Hematopoietic multipotent progenitor cell treated with erythropoietin and hydrocortisone succinate and interleukin-3 and kit ligand, for 15 days (in vitro differentiated cells): ENCODE data around the gene CACNB2.

Experiments
- DNase-seq: peaks from one replicate; pipeline ENCODE4 v3.0.0-alpha.2; 2015; ENCODE audit warnings: low spot score

Gene CACNB2

GRCh38 chr10:18340496-18341051, 200.3 kb downstream of the CACNB2 start:
- no peak for DNase-seq

- no peak for DNase-seq
Observed at GRCh38 chr10:18341055-18341454, 200.8 kb downstream of the CACNB2 start.

DNA sequence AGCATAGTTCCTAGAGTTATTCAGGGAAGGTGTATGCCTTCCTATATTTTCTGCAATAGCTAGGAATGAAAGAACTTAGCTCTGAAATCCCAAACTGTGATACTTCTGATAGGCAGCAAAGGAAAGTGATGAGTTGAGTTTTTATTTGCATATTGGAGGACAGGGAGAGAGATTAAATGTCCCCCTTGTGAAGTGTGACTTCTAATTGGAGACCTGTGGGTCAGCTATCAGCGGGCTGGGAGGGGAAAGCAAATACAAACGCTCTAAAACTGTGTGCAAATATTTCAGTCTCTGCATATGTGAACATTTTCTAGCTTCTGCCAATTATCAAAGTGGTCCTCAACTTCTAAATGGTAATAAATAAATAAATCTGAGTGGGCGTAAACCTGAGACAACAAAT, 203.3 kb downstream of the CACNB2 start:
- DNase-seq = no peak

DNA sequence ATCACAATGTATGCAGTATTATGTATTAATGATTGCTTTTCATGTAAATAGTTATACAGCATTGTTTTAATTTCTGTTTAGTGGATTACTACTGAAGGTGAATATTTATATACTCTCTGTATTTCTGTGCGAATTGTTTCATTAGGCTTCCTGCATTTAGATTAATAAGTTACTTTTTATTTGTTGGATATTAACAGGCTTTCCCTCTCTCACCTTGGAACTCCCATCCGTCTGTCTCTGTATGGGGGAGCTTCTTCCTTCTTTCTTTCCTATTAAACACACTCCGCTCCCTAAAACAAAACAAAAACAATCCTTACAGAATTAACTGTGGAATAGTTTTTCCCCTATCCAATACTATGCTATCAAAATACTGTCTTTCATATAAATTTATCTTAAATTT, 205.1 kb downstream of the CACNB2 start:
- DNase-seq = no peak

- no peak for DNase-seq
Observed at GRCh38 chr10:18350340-18350739, 210.1 kb downstream of the CACNB2 start.

DNA sequence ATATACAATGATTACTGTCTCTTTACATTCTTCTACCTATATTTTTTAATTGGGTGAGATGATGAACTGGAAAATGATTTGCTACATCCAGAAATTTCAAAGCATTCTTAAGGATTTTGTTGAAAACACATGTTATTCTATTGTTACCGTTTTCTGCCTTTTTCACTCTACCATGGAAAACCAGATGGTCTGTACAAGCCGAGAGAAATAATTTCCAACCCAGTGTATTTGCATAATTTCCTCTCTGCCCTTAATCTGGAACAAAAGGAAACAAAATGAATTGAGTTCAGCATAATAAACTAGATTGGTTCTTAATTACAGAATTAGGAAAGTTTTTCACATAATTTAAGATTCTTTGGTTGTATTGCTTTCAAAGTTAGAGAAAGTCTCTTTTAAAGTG, 211.2 kb downstream of the CACNB2 start:
- no peak for DNase-seq

- DNase-seq = no peak
Observed at GRCh38 chr10:18352175-18352574, 212.0 kb downstream of the CACNB2 start.

DNA sequence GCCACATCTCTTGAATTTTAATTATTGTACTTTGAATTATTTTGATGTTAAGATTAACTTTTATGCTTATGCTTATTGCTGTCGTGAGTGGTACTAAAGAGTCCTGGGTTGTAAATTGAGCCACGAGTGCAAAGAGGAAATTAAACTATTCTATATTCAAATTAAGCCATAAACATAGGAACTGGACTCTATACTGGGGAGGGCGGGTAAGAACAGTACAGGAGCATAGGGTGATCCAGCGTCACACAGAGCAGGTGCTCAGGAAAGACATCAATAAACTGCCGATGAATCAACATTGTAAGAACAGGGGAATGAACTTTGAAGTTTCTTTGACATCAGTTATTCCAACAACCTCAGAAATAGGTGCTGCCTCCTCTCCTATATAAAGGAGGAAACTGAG, 219.6 kb downstream of the CACNB2 start:
- DNase-seq = no peak

- DNase-seq = no peak
Observed at GRCh38 chr10:18362892-18363291, 222.7 kb downstream of the CACNB2 start.

DNA sequence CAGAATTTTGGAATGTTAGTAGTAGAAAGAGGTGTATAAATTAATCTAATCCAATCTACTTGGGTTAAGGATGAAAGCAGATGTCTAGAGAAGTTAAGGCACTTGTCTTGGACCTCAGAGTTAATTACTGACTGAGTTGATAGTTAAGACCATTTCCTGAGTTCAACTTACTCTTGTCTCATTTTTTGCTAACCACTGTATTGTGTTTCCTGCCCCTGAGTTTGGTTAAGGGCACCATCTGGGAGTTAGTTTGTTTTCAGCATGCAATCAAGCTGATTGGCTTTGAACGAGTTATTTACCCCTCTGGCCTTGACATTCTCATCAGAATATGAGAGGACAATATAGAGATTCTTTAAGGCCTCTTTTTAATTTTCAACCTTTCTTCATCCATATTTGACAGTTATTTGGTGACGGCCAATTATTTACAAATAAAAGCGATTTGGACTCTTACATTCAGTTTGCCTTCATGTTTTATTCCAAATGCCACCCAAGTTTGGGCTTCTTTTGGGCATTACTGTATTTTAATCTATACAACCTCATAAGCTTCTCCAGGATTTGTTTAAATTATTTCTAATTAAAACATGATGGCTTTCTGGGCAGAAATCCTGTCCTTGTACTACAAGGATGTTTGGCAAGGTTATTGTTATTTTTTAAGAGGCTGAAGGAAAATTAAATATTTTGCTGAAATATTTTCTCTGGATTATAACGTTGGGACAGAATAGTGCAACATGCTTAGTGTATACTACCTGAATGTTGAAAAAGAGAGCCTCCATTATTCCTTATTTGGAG, 225.0 kb downstream of the CACNB2 start:
- no peak for DNase-seq

GRCh38 chr10:18367840-18368239, 227.6 kb downstream of the CACNB2 start:
- no peak for DNase-seq

GRCh38 chr10:18368273-18368672, 228.0 kb downstream of the CACNB2 start:
- DNase-seq = no peak

- no peak for DNase-seq
Observed at GRCh38 chr10:18368682-18369081, 228.5 kb downstream of the CACNB2 start.

DNA sequence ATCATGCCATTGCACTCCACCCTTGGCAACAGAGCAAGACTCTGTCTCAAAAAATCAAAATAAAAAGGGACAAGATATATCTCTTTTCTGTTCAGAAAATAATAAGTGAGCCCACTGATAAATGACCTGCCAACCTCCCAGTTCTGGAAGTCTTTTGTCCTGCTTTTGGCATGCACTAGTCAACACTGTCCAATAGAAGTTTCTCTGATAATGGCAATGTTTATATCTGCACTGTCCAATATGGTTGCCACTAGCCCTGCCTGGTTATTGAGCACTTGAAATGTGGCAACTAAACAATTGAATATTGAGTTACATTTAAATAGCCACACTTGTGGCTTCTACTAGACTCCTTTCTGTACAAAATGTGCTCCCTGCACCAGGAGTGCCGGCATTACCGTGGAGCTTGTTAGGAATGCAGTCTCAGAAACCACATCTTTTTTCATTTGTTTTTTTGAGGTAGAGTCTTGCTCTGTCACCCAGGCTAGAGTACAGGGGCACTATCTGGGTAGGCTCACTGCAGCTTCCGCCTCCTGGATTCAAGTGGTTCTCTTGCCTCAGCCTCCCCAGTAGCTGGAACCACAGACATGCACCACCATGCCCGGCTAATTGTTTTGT, 229.7 kb downstream of the CACNB2 start:
- DNase-seq = no peak

GRCh38 chr10:18376650-18377049, 236.4 kb downstream of the CACNB2 start:
- DNase-seq = no peak

GRCh38 chr10:18377898-18378297, 237.7 kb downstream of the CACNB2 start:
- DNase-seq = no peak

- DNase-seq = no peak
Observed at GRCh38 chr10:18378766-18379165, 238.5 kb downstream of the CACNB2 start.

GRCh38 chr10:18381679-18382078, 241.5 kb downstream of the CACNB2 start:
- no peak for DNase-seq

DNA sequence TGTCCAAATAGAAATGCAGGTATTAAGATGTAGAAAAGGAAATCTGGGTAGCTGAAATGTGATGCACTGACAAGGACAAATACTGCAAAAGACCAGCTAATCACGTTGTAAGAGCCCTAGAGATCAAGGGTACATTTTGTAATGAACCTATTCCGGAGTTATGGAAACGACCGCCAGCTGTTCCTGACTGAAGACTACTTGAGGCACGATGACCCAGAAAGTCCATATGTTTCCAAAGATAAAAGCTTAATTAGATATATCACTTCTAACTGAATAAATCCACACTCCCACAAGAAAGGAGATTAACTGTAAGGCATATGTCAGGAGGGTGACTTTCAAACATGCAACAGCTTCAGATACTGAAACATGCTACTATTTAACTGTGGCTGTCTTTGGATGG, 257.7 kb downstream of the CACNB2 start:
- DNase-seq = no peak

DNA sequence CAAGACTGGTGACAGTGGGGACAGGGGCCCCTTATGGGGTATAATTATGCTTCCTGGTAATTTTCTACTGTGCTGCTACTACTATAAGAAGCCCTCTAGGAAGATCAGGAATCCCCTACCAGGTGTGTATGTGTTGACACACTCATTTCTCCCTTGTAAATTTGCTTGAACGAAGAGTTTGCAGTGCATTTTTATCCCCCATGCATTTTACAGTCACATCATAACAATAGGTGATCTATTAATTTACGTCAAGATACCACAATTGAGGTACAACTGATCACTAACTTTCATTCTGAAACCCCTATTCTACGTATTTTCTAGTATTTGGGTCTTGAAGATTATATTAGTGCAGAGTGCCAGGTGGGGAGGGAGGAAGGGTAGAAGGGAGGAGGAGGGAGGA, 258.9 kb downstream of the CACNB2 start:
- no peak for DNase-seq

GRCh38 chr10:18400201-18400905, 260.1 kb downstream of the CACNB2 start:
- DNase-seq = no peak

- DNase-seq = no peak
Observed at GRCh38 chr10:18400906-18401245, 260.7 kb downstream of the CACNB2 start.
